ENCODE measurements around the gene IFNL1.
"Not testable (repeated sequence)": the region's sequence is repeated elsewhere in the genome, so short reads cannot be mapped to it uniquely, and the experiment has no call there.

The IFNL1 gene

DNA sequence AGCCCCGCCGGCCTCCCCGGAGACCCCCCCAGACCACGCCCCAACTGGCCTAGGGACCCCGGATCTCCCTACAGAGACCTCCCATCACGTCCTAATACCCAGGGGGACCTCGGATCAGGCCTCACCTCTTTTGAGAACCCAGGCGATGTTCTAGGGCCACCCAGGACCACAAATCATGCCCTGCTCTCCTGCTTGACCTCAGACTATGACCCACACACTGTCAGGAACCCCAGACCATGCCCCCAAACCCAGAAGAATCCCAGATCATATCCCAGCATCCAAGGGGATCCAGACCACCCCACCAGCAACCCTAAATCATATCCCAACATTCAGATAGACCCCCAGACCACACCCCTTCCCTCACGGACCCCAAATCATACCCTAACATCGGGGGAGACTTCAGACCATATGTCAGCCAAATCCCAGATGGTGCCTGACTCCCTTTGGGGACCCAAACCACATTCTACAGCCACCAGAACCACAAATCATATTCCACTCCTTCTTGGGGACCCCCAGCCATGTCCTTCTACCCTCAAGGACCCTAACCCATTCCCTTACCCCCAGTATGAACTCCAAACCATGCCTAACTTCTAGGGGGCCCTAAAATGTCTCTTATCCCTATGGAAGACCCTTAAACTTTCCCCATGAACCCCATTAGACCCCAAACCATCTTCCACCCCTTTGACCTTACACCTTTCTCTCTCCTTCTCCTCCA is 25.1 kb downstream of the IFNL1 start:
- no peak overlapping the region for H3K27ac ChIP-seq (ENCODE audit: low read depth, low read length)
- H3K79me2 ChIP-seq (ENCODE audit: control insufficient read depth, insufficient read depth, low read length, unreplicated experiment): no peaks in the 10 kb centered on the region
- no peak overlapping the region for H3K4me3 ChIP-seq (ENCODE audit: low read depth, low read length)
- H3K36me3 ChIP-seq (ENCODE audit: insufficient read depth, low read length): no peaks in the 10 kb centered on the region
- H3K27me3 ChIP-seq (ENCODE audit: insufficient read depth, low read length): peaks cover 12% of the 10 kb centered on the region; the same call in 1 of the 2 replicates
- H2AFZ ChIP-seq (ENCODE audit: low read length, unreplicated experiment): no peak overlapping the region
- H3K4me1 ChIP-seq (ENCODE audit: control insufficient read depth, insufficient read depth, low read length, unreplicated experiment): no peaks in the 10 kb centered on the region

DNA sequence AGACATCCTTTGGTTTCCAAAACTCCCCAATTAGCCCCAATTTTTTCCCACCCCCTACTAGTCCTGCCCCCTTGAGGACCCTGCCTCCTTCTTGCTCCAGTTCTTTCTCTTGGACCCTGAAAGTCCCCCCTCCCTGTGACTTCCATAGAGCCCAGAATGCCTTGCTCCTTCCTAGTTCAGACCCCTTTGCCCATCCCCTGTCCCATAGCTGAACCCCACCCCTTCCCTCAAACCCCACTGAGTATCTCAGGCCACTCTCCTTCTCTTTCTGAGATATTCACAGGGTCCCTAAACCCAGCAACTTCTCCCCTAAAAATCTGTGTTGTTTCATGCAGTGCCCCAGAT is 25.6 kb downstream of the IFNL1 start:
- Histone ChIP-seq H2AFZ (ENCODE audit: low read length, unreplicated experiment) (no peak overlapping the region), H3K4me3 (ENCODE audit: low read depth, low read length) (no peak overlapping the region), H3K27ac (ENCODE audit: low read depth, low read length) (no peak overlapping the region), H3K27me3 (ENCODE audit: insufficient read depth, low read length) (peaks cover 12% of the 10 kb centered on the region; the same call in 1 of the 2 replicates), H3K4me1 (ENCODE audit: control insufficient read depth, insufficient read depth, low read length, unreplicated experiment) (no peaks in the 10 kb centered on the region), H3K36me3 (ENCODE audit: insufficient read depth, low read length) (no peaks in the 10 kb centered on the region), H3K79me2 (ENCODE audit: control insufficient read depth, insufficient read depth, low read length, unreplicated experiment) (no peaks in the 10 kb centered on the region)

DNA sequence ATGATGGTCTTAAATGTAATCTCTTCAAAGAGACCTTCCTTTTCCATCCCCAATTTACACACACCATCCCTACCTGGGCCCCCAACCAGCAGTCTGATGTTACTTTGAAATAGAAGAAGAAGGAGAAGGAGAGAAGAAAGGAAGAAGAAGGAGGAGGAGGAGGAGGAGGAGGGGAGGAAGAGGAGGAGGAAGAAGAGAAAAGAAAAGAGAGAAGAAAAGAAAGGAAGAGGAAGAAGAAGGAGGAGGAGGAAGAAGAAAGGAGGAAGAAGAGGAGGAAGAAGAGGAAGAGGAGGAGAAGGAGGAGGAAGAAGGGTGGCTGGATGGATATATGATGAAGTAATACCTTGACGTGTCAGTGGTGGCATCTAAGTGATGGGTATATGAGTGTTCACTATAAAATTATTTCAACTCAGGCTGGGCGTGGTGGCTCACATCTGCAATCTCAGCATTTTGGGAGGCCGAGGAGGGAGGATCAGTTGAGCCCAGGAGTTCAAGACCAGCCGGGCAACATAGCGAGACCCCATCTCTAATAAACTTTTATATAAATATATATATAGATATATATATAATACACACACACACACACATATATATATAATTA is 28.1 kb downstream of the IFNL1 start:
- H2AFZ ChIP-seq (ENCODE audit: low read length, unreplicated experiment): no peak overlapping the region
- H3K4me1 ChIP-seq (ENCODE audit: control insufficient read depth, insufficient read depth, low read length, unreplicated experiment): no peaks in the 10 kb centered on the region

DNA sequence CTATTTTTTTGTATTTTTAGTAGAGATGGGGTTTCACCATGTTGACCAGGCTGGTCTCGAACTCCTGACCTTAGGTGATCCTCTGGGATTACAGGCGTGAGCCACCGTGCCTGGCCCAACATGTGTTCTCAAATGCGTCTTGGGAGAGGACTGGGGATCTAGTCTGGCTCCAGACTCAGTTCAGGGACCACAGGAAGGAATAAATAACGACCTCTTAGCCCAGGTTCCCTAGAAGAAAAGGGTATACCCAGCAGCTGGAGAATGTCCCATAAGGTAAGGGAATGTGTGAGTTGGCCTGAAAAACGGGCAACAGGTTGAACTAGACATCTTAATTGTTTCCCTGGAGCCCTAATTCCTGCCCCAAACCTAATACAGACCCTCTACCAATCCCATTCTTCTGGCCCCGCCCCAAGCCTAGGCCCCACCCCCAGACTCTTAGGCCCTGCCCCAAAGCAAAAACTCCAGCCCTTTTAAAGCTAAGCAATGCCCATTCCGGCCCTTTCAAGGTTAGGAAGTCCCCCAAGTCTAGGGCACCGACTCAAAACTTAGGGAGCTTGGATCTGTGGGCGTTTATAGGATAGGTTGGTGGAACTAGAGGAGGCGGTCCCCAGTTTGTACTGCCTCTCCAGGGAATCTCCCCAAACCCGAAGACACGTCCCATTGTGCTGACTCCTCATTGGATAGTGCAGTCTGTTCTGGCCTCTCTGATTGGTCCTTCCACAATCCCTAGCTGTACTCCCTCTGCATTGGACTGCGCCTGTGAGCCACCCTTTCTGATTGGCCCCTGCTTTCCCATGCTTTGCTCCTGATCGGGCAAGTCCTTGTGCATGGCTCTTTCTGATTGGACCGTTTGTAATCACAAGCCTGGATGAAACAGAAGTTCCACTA is 29.8 kb downstream of the IFNL1 start:
- Histone ChIP-seq H3K4me1 (ENCODE audit: control insufficient read depth, insufficient read depth, low read length, unreplicated experiment) (no peaks in the 10 kb centered on the region), H3K79me2 (ENCODE audit: control insufficient read depth, insufficient read depth, low read length, unreplicated experiment) (no peaks in the 10 kb centered on the region), H3K4me3 (ENCODE audit: low read depth, low read length) (no peak overlapping the region), H2AFZ (ENCODE audit: low read length, unreplicated experiment) (no peak overlapping the region), H3K27me3 (ENCODE audit: insufficient read depth, low read length) (peaks cover 7% of the 10 kb centered on the region; the same call in 1 of the 2 replicates), H3K36me3 (ENCODE audit: insufficient read depth, low read length) (no peaks in the 10 kb centered on the region), H3K27ac (ENCODE audit: low read depth, low read length) (no peak overlapping the region)

More for the DNA sequence above, 28.1 kb downstream of the IFNL1 start:
- Histone ChIP-seq H3K27me3 (ENCODE audit: insufficient read depth, low read length) (peaks cover 12% of the 10 kb centered on the region; the same call in 1 of the 2 replicates), H3K36me3 (ENCODE audit: insufficient read depth, low read length) (no peaks in the 10 kb centered on the region), H3K79me2 (ENCODE audit: control insufficient read depth, insufficient read depth, low read length, unreplicated experiment) (no peaks in the 10 kb centered on the region), H3K4me3 (ENCODE audit: low read depth, low read length) (no peak overlapping the region), H3K27ac (ENCODE audit: low read depth, low read length) (no peak overlapping the region)

DNA sequence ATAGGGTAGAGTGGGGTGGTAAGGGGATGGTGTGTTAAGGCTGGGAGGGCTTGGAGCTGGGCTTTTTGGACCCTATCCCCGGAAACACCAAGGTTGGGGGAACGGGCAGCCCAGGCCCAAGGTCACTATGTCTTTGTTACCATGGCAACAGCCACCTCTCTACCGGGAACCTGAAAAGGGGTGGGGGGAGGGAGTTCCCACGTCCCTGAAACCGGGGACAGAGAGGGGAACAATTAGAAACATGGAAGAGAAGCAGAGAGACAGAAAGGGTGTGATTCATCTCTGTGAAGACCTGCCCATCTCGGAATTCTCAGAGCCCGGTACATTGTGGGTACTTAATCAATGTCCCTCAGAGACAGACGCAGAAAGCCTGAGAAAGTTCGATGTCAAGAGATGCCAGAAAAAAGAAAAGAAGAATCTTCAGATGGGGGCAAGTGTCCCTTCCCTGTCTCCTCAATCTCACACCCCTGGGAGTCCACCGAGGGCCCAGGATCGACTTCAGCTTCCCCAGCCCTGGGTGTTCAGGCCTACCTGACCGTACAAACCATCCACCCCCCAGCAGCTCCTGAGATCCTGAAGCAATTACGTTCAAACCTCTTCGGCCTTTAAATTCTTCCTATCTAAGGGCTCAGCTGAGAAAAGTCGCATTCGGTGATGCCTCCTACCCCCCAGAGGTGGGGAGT is 31.3 kb downstream of the IFNL1 start:
- Histone ChIP-seq H3K4me3 (ENCODE audit: low read depth, low read length) (no peak overlapping the region), H3K27ac (ENCODE audit: low read depth, low read length) (no peak overlapping the region), H3K27me3 (ENCODE audit: insufficient read depth, low read length) (no peaks in the 10 kb centered on the region), H2AFZ (ENCODE audit: low read length, unreplicated experiment) (no peak overlapping the region), H3K36me3 (ENCODE audit: insufficient read depth, low read length) (no peaks in the 10 kb centered on the region), H3K79me2 (ENCODE audit: control insufficient read depth, insufficient read depth, low read length, unreplicated experiment) (no peaks in the 10 kb centered on the region), H3K4me1 (ENCODE audit: control insufficient read depth, insufficient read depth, low read length, unreplicated experiment) (no peaks in the 10 kb centered on the region)

DNA sequence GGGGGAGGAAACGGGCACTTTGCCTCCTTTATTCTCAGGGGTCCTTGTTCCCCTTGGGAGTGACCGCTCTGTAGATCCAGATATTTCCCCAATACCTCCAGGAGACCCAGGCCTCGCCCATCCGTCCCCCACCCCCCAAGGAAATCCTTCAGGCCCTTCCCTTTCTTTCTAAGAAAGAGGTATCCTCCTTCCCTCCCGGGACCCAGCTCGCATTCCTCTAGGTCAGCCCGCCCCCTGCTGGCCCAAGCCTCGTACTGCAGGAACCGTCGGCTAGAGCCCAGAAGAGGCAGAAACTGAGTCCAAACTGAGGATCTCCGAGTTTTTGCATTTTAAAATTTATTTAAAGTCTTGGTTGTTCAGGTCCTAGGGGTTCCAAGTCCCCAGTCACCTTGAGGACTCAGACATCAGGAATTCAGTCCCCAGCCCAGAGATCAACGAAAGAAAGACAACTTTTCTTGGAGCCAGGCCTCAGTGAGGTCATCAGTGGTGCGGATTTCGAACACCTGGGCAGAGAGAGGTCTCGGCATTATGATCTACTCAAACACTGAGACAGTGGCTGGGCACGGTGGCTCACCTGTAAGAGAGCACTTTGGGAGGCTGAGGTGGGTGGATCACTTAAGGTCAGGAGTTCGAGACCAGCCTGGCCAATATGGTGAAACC is 32.0 kb downstream of the IFNL1 start:
- H2AFZ ChIP-seq (ENCODE audit: low read length, unreplicated experiment): no peak overlapping the region
- H3K27ac ChIP-seq (ENCODE audit: low read depth, low read length): no peak overlapping the region
- no peaks in the 10 kb centered on the region for H3K36me3 ChIP-seq (ENCODE audit: insufficient read depth, low read length)

DNA sequence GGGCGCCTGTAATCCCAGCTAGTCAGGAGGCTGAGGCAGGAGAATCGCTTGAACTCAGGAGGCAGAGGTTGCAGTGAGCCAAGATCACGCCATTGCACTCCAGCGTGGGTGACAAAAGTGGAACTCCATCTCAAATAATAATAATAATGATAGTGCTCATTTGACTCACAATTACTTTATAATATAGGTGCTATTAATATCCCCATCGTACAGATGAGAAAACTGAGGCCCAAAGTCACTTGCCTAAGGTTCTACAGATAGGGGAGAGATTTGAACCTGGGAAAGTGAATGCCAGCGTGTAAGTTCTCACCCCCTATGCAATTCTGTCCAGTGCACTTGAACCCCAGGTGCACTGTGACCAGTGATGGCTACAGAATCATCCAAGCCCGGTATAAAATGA is 33.7 kb downstream of the IFNL1 start:
- Histone ChIP-seq H3K4me3 (ENCODE audit: low read depth, low read length) (no peak overlapping the region), H3K27ac (ENCODE audit: low read depth, low read length) (no peak overlapping the region), H3K79me2 (ENCODE audit: control insufficient read depth, insufficient read depth, low read length, unreplicated experiment) (no peaks in the 10 kb centered on the region), H3K4me1 (ENCODE audit: control insufficient read depth, insufficient read depth, low read length, unreplicated experiment) (no peaks in the 10 kb centered on the region), H3K36me3 (ENCODE audit: insufficient read depth, low read length) (no peaks in the 10 kb centered on the region), H2AFZ (ENCODE audit: low read length, unreplicated experiment) (no peak overlapping the region), H3K27me3 (ENCODE audit: insufficient read depth, low read length) (no peaks in the 10 kb centered on the region)

More for the DNA sequence above, 32.0 kb downstream of the IFNL1 start:
- Histone ChIP-seq H3K79me2 (ENCODE audit: control insufficient read depth, insufficient read depth, low read length, unreplicated experiment) (no peaks in the 10 kb centered on the region), H3K27me3 (ENCODE audit: insufficient read depth, low read length) (no peaks in the 10 kb centered on the region), H3K4me1 (ENCODE audit: control insufficient read depth, insufficient read depth, low read length, unreplicated experiment) (no peaks in the 10 kb centered on the region), H3K4me3 (ENCODE audit: low read depth, low read length) (no peak overlapping the region)

DNA sequence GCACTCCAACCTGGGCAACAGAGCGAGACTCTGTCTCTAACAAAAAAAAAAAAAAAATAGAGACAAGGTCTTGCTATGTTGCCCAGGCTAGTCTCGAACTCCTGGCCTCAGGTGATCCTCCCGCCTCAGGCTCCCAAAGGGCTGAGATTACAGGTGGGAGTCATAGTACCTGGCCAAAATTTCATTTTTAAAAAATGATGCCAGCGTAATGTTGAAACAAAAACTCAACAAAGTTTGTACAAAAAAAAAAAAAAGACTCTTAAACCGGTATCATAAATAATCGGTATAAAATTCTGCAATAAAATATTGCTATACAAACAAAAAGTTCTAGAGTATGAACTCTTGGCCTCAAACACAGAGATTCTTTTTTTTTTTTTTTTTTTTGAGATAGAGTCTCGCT is 36.1 kb downstream of the IFNL1 start:
- Histone ChIP-seq H3K27me3 (ENCODE audit: insufficient read depth, low read length) (no peaks in the 10 kb centered on the region), H3K36me3 (ENCODE audit: insufficient read depth, low read length) (no peaks in the 10 kb centered on the region), H3K27ac (ENCODE audit: low read depth, low read length) (no peak overlapping the region), H3K79me2 (ENCODE audit: control insufficient read depth, insufficient read depth, low read length, unreplicated experiment) (no peaks in the 10 kb centered on the region), H3K4me1 (ENCODE audit: control insufficient read depth, insufficient read depth, low read length, unreplicated experiment) (no peaks in the 10 kb centered on the region), H2AFZ (ENCODE audit: low read length, unreplicated experiment) (no peak overlapping the region), H3K4me3 (ENCODE audit: low read depth, low read length) (no peak overlapping the region)

DNA sequence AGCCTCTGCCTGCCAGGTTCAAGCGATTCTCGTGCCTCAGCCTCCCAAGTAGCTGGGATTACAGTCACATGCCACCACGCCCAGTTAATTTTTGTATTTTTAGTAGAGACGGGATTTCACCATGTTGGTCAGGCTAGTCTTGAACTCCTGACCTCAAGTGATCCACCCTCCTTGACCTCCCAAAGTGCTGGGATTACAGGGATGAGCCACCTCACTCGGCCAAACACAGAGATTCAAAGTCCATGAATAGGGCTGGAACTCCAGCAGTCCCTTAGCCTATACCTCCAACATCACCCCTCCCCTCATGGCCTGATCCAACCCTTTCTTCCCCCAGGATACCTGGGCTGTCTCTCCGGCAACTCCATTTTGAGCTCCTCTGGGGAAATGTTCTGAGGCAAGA is 36.5 kb downstream of the IFNL1 start:
- not testable (repeated sequence) for H3K27me3 ChIP-seq (ENCODE audit: insufficient read depth, low read length); H3K4me1 ChIP-seq (ENCODE audit: control insufficient read depth, insufficient read depth, low read length, unreplicated experiment); H3K27ac ChIP-seq (ENCODE audit: low read depth, low read length); H3K79me2 ChIP-seq (ENCODE audit: control insufficient read depth, insufficient read depth, low read length, unreplicated experiment); H2AFZ ChIP-seq (ENCODE audit: low read length, unreplicated experiment); H3K4me3 ChIP-seq (ENCODE audit: low read depth, low read length); H3K36me3 ChIP-seq (ENCODE audit: insufficient read depth, low read length)

DNA sequence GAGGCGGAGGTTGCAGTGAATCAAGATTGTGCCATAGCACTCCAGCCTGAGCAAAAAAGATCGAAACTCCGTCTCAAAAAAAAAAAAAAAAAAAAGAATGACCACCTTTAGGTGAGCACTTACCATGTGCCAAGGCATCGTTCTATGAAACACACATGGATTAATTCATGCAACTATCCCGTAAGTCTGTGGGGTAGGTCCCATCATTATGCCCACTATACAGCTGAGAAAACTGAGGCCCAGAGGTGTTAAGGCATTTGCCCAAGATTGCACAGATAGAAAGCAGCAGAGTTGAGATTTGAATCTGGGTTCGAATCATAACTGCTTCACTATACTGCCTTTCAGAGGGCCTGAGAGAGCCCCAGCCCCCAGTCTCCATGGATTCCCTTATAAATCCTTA is 37.3 kb downstream of the IFNL1 start:
- Histone ChIP-seq H3K27ac (ENCODE audit: low read depth, low read length) (no peak overlapping the region), H3K36me3 (ENCODE audit: insufficient read depth, low read length) (no peaks in the 10 kb centered on the region), H2AFZ (ENCODE audit: low read length, unreplicated experiment) (no peak overlapping the region), H3K4me1 (ENCODE audit: control insufficient read depth, insufficient read depth, low read length, unreplicated experiment) (no peaks in the 10 kb centered on the region), H3K27me3 (ENCODE audit: insufficient read depth, low read length) (no peaks in the 10 kb centered on the region), H3K79me2 (ENCODE audit: control insufficient read depth, insufficient read depth, low read length, unreplicated experiment) (no peaks in the 10 kb centered on the region), H3K4me3 (ENCODE audit: low read depth, low read length) (no peak overlapping the region)
